Testis (tissue), 3 donors: ENCODE data around the gene TBC1D1. TPM values are rescaled to one million over a fixed set of nuclear protein-coding genes. Genes with fewer than 3 reads are reported as not detected.

Experiments used
- DNase-seq: peaks from one replicate; pipeline ENCODE4 v3.0.0-alpha.2; 2019
- H3K27ac ChIP-seq, 2 donors: fragments of 200-600 bp; sonication (generic); one replicate each; pipeline ENCODE4 v1.5.1; 2019
- H3K27me3 ChIP-seq: fragments of 200-600 bp; sonication (generic); one replicate; pipeline ENCODE4 v1.5.1; 2019
- H3K36me3 ChIP-seq: fragments of 200-600 bp; sonication (generic); one replicate; pipeline ENCODE4 v1.5.1; 2017; ENCODE audit warnings: low read depth; ENCODE audit errors: missing control alignments
- H3K4me1 ChIP-seq: fragments of 200-600 bp; sonication (generic); one replicate; pipeline ENCODE4 v1.5.1; 2019
- H3K4me3 ChIP-seq, 2 donors: fragments of 200-600 bp; sonication (generic); one replicate each; pipeline ENCODE4 v1.5.1; 2017 to 2019
- H3K9me3 ChIP-seq: fragments of 200-600 bp; sonication (generic); one replicate; pipeline ENCODE4 v1.5.1; 2017
- CTCF ChIP-seq, 3 experiments: fragments of 450-650 bp in 2 of 3; fragments of 200-600 bp in 1 of 3; sonication (generic) in 1 of 3; IDR thresholded peaks; one replicate each; pipeline ENCODE4 v1.5.1; 2016 to 2019; ENCODE audit warnings: antibody characterized with exemption in 3 of 3, mild to moderate bottlenecking in 2 of 3, moderate library complexity in 1 of 3
- POLR2A ChIP-seq: fragments of 450-650 bp; IDR thresholded peaks from one replicate; pipeline ENCODE4 v1.6.1; 2017; ENCODE audit warnings: antibody characterized with exemption, mild to moderate bottlenecking, moderate library complexity
- WGBS, 2 donors: methylation state at CpG; one replicate each; pipeline ENCODE4 v1.1.5; 2018; 5-methylcytosine and 5-hydroxymethylcytosine counted together
- intact Hi-C: fragments of 100-400 bp; cut with DNase I; formaldehyde crosslinking; loops from one replicate; pipeline ENCODE4 v1.15.1; 2023; ENCODE audit warnings: low total_unique reads
- polyA plus RNA-seq: library from polyadenylated mRNA; stranded (reverse); fragments of 350-450 nt; fragmentation: Illumina TruSeq; extraction: RNeasy Lipid Tissue Mini Kit (QIAGEN cat#74804); gene quantifications from one replicate; pipeline ENCODE4 v1.2.3, GENCODE V29; 2014; ENCODE audit warnings: low read depth, low replicate concordance; ENCODE audit not compliant: insufficient read depth
- total RNA-seq, 2 donors: library from RNA; depleted of rRNA; stranded (reverse); fragments of >200 nt; gene quantifications; one replicate each; pipeline ENCODE4 v1.2.3, GENCODE V29; 2016

The TBC1D1 gene
- total and polyA plus RNA-seq, 3 donors from 2014 or later: 130 to 208 (median 167) TPM

GRCh38 chr4:38004062-38004461 is 113.2 kb downstream of the TBC1D1 start:
- TF ChIP-seq CTCF (IDR thresholded peaks at IDR 0.05) (no peak), POLR2A (no peak)
- peak overlapping the region in 1 of 2 donors; percentile 36 for H3K27ac ChIP-seq
- no peak for DNase-seq
- no peaks in the 10 kb centered on the region for H3K36me3 ChIP-seq
- no peak overlapping the region for H3K4me3 ChIP-seq
- intact Hi-C loops: no loop called here
- H3K4me1 ChIP-seq: peaks cover 21% of the 10 kb centered on the region
- 43 to 52% methylated on average over 3 of the region's 3 CpGs for WGBS, 2 donors
- no peaks in the 10 kb centered on the region for H3K27me3 ChIP-seq
- no peaks in the 10 kb centered on the region for H3K9me3 ChIP-seq

GRCh38 chr4:38004887-38005286 is 114.0 kb downstream of the TBC1D1 start:
- TF ChIP-seq CTCF (IDR thresholded peaks at IDR 0.05): no peak
- no peak for TF ChIP-seq POLR2A
- no peaks in the 10 kb centered on the region for H3K27me3 ChIP-seq
- peak overlapping the region in 1 of 2 donors; percentile 36 for H3K27ac ChIP-seq
- 39 to 73% methylated on average over 6 of the region's 6 CpGs for WGBS, 2 donors
- H3K36me3 ChIP-seq: no peaks in the 10 kb centered on the region
- peaks cover 21% of the 10 kb centered on the region for H3K4me1 ChIP-seq
- no peaks in the 10 kb centered on the region for H3K9me3 ChIP-seq
- no peak overlapping the region for H3K4me3 ChIP-seq
- peak; percentile 35 for DNase-seq
- intact Hi-C loops: no loop called here

GRCh38 chr4:38005637-38006036 is 114.8 kb downstream of the TBC1D1 start:
- intact Hi-C loops: no loop called here
- DNase-seq: no peak
- H3K4me1 ChIP-seq: peaks cover 21% of the 10 kb centered on the region
- H3K36me3 ChIP-seq: no peaks in the 10 kb centered on the region
- no peaks in the 10 kb centered on the region for H3K9me3 ChIP-seq
- H3K27me3 ChIP-seq: no peaks in the 10 kb centered on the region
- no peak overlapping the region for H3K4me3 ChIP-seq
- TF ChIP-seq POLR2A (no peak), CTCF (IDR thresholded peaks at IDR 0.05) (no peak)
- 69 to 83% methylated on average over 3 of the region's 3 CpGs for WGBS, 2 donors
- H3K27ac ChIP-seq: peak overlapping the region in 1 of 2 donors; percentile 36

- DNase-seq: no peak
- 73 to 78% methylated on average over 5 of the region's 5 CpGs for WGBS, 2 donors
- Histone ChIP-seq H3K4me3 (no peak overlapping the region), H3K27me3 (no peaks in the 10 kb centered on the region), H3K9me3 (no peaks in the 10 kb centered on the region), H3K36me3 (no peaks in the 10 kb centered on the region), H3K27ac (no peak overlapping the region), H3K4me1 (peaks cover 21% of the 10 kb centered on the region)
- TF ChIP-seq CTCF (IDR thresholded peaks at IDR 0.05) (no peak), POLR2A (no peak)
- intact Hi-C loops: no loop called here
Observed at GRCh38 chr4:38007645-38008044, 116.8 kb downstream of the TBC1D1 start.

- DNase-seq: no peak
- intact Hi-C loops: no loop called here
- TF ChIP-seq CTCF (IDR thresholded peaks at IDR 0.05) (no peak), POLR2A (no peak)
- Histone ChIP-seq H3K27me3 (no peaks in the 10 kb centered on the region), H3K36me3 (no peaks in the 10 kb centered on the region), H3K4me3 (no peak overlapping the region), H3K4me1 (peaks cover 21% of the 10 kb centered on the region), H3K9me3 (no peaks in the 10 kb centered on the region), H3K27ac (no peak overlapping the region)
- 92 to 97% methylated on average over 3 of the region's 3 CpGs for WGBS, 2 donors
Observed at GRCh38 chr4:38008571-38009021, 117.7 kb downstream of the TBC1D1 start.
